Fibroblast of villous mesenchyme (primary cell): ENCODE data around the gene PEX11G. TPM values are rescaled to one million over a fixed set of nuclear protein-coding genes. Genes with fewer than 3 reads are reported as not detected.

ENCODE experiments used
- DNase-seq: peaks from one replicate; pipeline ENCODE4 v3.0.0-alpha.2; 2010; ENCODE audit warnings: low read depth
- H3K4me3 ChIP-seq: 2 replicates; pipeline ENCODE4 v1.5.1; 2011; ENCODE audit warnings: low read depth, mild to moderate bottlenecking, low read length
- total RNA-seq: library from RNA; depleted of rRNA; stranded (reverse); fragments of >200 nt; gene quantifications from 2 replicates; pipeline ENCODE4 v1.2.3, GENCODE V29; 2012
- TF ChIP-seq, protein P1 (sequence below): IDR thresholded peaks from 2 replicates; pipeline ENCODE4 v1.5.1; 2012; ENCODE audit warnings: low read depth, mild to moderate bottlenecking, low read length; ENCODE audit not compliant: insufficient read depth

PEX11G gene
- 2.3 and 2.6 TPM in 2 replicates for total RNA-seq

DNA sequence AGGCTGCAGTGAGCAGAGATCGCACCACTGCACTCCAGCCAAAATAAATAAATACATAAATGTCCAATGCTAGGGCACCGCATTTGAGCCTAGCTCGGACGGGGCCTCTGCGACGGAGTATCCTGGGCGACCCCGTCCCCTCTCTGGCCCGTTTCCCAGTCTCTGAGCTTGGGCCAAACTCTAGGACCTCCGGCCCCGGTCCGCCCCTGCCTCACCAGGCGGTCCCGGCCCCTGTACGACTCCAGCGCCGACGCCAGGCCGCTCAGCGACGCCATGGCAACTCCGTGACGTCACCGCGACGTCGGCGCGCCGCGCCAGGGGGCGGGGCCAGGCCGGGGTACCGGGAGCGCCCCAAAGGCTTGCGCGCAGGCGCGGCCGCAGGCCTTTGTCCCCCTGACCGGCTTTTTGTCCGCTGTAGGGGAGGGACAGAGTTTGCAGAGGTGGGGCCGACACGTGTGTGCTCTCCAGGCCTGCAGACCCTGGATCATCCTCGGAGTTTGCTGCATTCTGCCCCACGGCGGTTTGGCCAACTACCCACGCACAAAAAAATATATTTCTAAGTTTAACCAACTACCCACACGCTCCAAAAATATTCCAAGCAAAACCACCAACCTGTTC, at the start of gene PEX11G:
TSS of gene PEX11G (minus strand) at position 300 of the 618 bp plus-strand sequence. CDS start at position 275, 25 bp downstream.
- TF ChIP-seq, protein P1, sequence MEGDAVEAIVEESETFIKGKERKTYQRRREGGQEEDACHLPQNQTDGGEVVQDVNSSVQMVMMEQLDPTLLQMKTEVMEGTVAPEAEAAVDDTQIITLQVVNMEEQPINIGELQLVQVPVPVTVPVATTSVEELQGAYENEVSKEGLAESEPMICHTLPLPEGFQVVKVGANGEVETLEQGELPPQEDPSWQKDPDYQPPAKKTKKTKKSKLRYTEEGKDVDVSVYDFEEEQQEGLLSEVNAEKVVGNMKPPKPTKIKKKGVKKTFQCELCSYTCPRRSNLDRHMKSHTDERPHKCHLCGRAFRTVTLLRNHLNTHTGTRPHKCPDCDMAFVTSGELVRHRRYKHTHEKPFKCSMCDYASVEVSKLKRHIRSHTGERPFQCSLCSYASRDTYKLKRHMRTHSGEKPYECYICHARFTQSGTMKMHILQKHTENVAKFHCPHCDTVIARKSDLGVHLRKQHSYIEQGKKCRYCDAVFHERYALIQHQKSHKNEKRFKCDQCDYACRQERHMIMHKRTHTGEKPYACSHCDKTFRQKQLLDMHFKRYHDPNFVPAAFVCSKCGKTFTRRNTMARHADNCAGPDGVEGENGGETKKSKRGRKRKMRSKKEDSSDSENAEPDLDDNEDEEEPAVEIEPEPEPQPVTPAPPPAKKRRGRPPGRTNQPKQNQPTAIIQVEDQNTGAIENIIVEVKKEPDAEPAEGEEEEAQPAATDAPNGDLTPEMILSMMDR: no peak
- peak within 1 kb of the TSS; percentile 74 for H3K4me3 ChIP-seq
- DNase-seq: peak; percentile 86

DNA sequence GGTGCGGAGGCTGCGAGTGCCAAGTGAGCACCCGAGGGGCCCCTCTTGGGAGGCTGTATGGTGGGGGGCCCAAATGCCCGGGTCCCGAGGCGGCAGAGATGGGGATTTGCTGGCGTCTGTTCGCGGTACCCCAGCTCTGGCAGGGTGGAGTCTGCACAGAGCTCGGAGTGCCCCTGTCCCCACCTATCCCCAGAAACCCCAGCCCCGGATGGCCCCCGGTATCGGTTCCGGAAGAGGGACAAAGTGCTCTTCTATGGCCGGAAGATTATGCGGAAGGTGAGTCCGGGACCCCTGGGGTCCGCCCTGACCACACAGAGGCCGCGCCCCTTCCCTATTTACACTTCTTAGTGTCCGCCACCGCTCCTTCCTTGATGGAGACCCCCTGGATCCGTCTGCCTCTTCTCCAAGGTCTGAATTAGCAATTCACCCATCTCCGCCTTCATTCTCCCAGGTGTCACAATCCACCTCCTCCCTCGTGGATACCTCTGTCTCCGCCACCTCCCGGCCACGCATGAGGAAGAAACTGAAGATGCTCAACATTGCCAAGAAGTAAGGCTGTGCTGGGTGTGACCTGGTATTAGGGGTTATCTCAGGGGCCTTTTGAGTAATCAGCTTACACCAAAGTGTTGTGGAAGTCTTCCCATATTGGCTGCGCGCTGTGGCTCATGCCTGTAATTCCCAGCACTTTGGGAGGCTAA, 47.3 kb upstream of the PEX11G start:
- no peak for DNase-seq
- H3K4me3 ChIP-seq: peak overlapping the region; percentile 97
- TF ChIP-seq, protein P1: no peak

DNA sequence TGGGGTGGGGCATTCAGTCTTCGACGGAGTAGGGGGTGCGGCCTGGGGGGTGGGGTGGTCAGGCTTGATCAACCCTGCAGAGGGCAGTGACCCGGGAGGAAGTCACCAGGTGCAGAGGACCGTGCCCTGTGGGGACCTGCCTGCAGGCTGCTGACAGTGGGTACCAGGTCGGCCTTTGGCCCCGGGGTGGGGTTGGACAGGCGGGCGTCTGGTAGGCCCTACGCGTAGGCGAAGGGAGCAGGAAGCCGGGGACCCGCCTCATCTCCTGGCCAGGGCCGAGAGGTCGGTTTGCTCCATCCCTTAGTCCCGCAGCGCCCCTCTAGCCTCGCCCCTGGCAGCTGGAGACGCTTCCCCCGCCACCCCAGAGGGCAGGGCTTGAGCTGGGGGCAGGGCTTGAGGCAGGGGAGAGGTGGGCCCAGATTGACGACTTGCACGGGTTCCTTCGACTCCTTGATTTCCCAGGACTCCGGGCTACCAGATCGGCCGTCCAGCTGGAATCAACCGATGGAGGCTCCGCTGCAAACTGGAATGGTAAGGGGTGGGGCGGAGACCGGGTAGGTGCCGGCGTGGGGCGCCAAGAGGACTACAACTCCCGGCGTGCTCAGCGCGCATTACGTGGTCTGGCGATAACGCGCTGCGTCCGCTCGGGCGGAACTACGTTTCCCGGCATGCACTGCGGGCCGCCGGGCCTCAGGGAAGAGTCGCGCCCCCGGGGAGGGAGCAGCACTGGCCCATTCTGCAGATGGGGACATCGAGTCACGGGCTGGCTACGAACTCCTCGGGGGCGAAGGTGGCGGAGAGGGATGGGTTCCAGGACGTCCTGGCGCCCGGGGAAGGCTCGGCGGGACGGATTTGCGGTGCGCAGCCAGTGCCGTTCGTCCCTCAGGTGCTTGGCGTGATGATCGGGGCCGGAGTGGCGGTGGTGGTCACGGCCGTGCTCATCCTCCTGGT, 46.5 kb upstream of the PEX11G start, which contains the start of gene PNPLA6:
TSS of gene PNPLA6 (plus strand) at position 671 of the 951 bp plus-strand sequence. CDS start at position 743, 72 bp downstream.
- H3K4me3 ChIP-seq: peak within 1 kb of the TSS; percentile 97

DNA sequence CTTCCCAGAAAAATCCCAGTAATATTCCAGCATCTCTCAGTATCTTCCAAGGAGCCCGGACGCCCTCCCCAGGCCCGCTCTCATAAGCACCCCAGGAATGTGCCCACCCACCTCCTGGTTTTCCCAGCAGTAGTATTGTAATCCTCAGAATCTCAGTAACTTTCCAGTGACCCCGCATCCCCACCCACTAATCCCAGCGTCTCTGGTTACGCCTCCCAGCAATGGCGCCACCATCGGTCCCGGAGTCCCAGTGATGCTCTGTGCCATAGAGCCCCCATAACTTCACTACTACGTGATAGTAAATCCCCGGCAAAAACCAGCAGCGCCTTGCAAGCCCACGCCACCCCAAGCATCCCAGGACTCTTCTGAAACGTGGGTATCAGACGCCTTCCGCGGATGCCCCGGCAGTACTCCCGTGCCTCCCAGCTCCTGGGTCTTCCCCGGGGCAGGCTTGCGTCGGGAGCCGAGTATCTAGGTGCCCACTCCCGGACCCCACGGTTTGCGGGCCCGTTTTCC, 45.8 kb upstream of the PEX11G start:
- TF ChIP-seq, protein P1: peak; percentile 40
- peak; percentile 97 for DNase-seq
- peak overlapping the region; percentile 97 for H3K4me3 ChIP-seq

More for the DNA sequence above, 46.5 kb upstream of the PEX11G start, which contains the start of gene PNPLA6:
- DNase-seq: peak; percentile 93
- TF ChIP-seq, protein P1: no peak

DNA sequence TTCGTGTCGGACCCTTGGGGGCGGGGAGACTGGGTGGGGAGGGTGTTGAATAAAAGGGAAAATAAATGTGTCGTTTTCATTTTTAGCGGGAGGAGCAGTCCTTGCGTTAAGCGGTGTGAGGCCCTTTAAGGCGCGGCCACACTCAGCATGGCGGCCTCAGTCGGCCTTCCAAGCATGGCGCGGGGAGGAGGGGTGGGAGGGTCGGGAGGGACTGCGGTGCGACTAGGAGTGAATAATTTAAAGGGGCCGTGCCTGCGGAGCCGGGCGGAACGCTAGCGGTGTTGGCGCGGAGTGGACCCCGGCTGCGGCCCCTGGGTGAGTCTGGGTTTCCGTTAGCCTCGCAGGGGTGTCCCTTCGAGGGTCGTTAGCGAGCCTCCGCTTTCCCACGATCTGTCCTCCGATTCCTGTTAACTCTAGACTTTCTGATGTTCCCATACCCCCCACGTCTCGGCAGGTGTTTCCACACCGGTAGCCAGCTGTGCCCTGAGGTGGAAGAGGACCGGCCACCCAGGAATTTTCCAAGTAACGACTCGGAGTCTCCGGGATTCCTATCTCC, 45.2 kb upstream of the PEX11G start:
- TF ChIP-seq, protein P1: no peak
- H3K4me3 ChIP-seq: peak overlapping the region; percentile 97
- DNase-seq: peak; percentile 89
